GM23248 (cell line): ENCODE results near the gene RNF175. TPM values are rescaled to one million over a fixed set of nuclear protein-coding genes. Genes with fewer than 3 reads are reported as not detected.

Source experiments
- DNase-seq: peaks from one replicate; pipeline ENCODE4 v3.0.0-alpha.2; 2015
- H2AFZ ChIP-seq: fragments of 200-600 bp; sonication (generic); 2 replicates; pipeline ENCODE4 v1.6.1; 2016; ENCODE audit warnings: antibody characterized with exemption
- H3F3A ChIP-seq: fragments of 200-600 bp; sonication (generic); 2 replicates; pipeline ENCODE4 v1.6.1; 2016; ENCODE audit warnings: mild to moderate bottlenecking, antibody characterized with exemption, mixed run types; ENCODE audit not compliant: insufficient read depth
- H3K27ac ChIP-seq: fragments of 200-600 bp; sonication (generic); 2 replicates; pipeline ENCODE4 v1.5.1; 2016; ENCODE audit warnings: mild to moderate bottlenecking
- H3K27me3 ChIP-seq: fragments of 200-600 bp; sonication (generic); replicated peaks from 2 replicates; pipeline ENCODE4 v1.6.1; 2016; ENCODE audit warnings: mild to moderate bottlenecking; ENCODE audit not compliant: insufficient read depth
- H3K36me3 ChIP-seq: fragments of 200-600 bp; sonication (generic); 2 replicates; pipeline ENCODE4 v1.6.1; 2016; ENCODE audit warnings: low read depth, mild to moderate bottlenecking
- H3K4me1 ChIP-seq: fragments of 200-600 bp; sonication (generic); 2 replicates; pipeline ENCODE4 v1.6.1; 2016; ENCODE audit warnings: mild to moderate bottlenecking; ENCODE audit not compliant: insufficient read depth
- H3K4me2 ChIP-seq: fragments of 200-600 bp; sonication (generic); one replicate; pipeline ENCODE4 v1.6.1; 2016; ENCODE audit warnings: mild to moderate bottlenecking; ENCODE audit not compliant: unreplicated experiment
- H3K4me3 ChIP-seq: fragments of 200-600 bp; sonication (generic); 2 replicates; pipeline ENCODE4 v1.5.1; 2016; ENCODE audit warnings: mild to moderate bottlenecking
- H3K79me2 ChIP-seq: fragments of 200-600 bp; sonication (generic); 2 replicates; pipeline ENCODE4 v1.6.1; 2016; ENCODE audit warnings: mild to moderate bottlenecking; ENCODE audit not compliant: insufficient read depth
- H3K9ac ChIP-seq: fragments of 200-600 bp; sonication (generic); 2 replicates; pipeline ENCODE4 v1.6.1; 2016; ENCODE audit warnings: mild to moderate bottlenecking
- H3K9me2 ChIP-seq: fragments of 200-600 bp; sonication (generic); 2 replicates; pipeline ENCODE4 v1.6.1; 2016; ENCODE audit warnings: mixed run types, mild to moderate bottlenecking, moderate library complexity; ENCODE audit not compliant: insufficient read depth
- H3K9me3 ChIP-seq: fragments of 200-600 bp; sonication (generic); one replicate; pipeline ENCODE4 v1.6.1; 2017; ENCODE audit warnings: low read depth
- H4K20me1 ChIP-seq: fragments of 200-600 bp; sonication (generic); 2 replicates; pipeline ENCODE4 v1.6.0; 2016; ENCODE audit not compliant: insufficient read depth
- EZH2 ChIP-seq: fragments of 200-600 bp; sonication (generic); IDR thresholded peaks from 2 replicates; pipeline ENCODE4 v1.6.1; 2018; ENCODE audit warnings: antibody characterized with exemption, mild to moderate bottlenecking; ENCODE audit not compliant: insufficient read depth, poor library complexity, severe bottlenecking
- EZH2phosphoT487 ChIP-seq: fragments of 200-600 bp; sonication (generic); IDR thresholded peaks from 2 replicates; pipeline ENCODE4 v1.6.1; 2018; ENCODE audit warnings: antibody characterized with exemption, moderate library complexity, mild to moderate bottlenecking, low read depth; ENCODE audit not compliant: insufficient read depth
- WGBS, 2 experiments: methylation state at CpG; one replicate each; pipeline ENCODE4 v1.1.6; 2015 to 2017; ENCODE audit warnings: low lambda C conversion rate in 2 of 2, low coverage in 1 of 2; ENCODE audit errors: missing lambda C conversion rate in 2 of 2; 5-methylcytosine and 5-hydroxymethylcytosine counted together
- in situ Hi-C: fragments of 300-500 bp; cut with MboI; formaldehyde crosslinking; loops from 2 replicates; pipeline ENCODE4 v1.15.0; 2020
- polyA plus RNA-seq: library from polyadenylated mRNA; unstranded; fragments of >200 nt; fragmentation: Nextera tagmentation; extraction: Ambion mirVana; gene quantifications from 2 replicates; pipeline ENCODE4 v1.2.1, GENCODE V29; 2016
- total RNA-seq: library from RNA; depleted of rRNA; stranded (reverse); fragments of >200 nt; shearing (Covaris generic); gene quantifications from 2 replicates; pipeline ENCODE4 v1.2.3, GENCODE V29; 2014

RNF175 gene
- total and polyA plus RNA-seq, 2 experiments from 2014 or later: not detected

- in situ Hi-C loops: no loop called here
Observed at GRCh38 chr4:153741541-153741940, 18.3 kb downstream of the RNF175 start.

GRCh38 chr4:153735906-153736461 lies 23.8 kb downstream of the RNF175 start:
- H3K4me2 ChIP-seq: no peak overlapping the region
- H4K20me1 ChIP-seq: no peaks in the 10 kb centered on the region
- no peak overlapping the region for H2AFZ ChIP-seq
- no peaks in the 10 kb centered on the region for H3K9me2 ChIP-seq
- no peaks in the 10 kb centered on the region for H3K79me2 ChIP-seq
- no peak overlapping the region for H3K4me3 ChIP-seq
- no peaks in the 10 kb centered on the region; the same call in 1 of the 2 replicates for H3K4me1 ChIP-seq
- H3K9ac ChIP-seq: no peak overlapping the region
- DNase-seq: no peak
- H3F3A ChIP-seq: no peaks in the 10 kb centered on the region
- no peak for TF ChIP-seq EZH2phosphoT487
- no peak for TF ChIP-seq EZH2
- in situ Hi-C loops: no loop called here
- H3K27me3 ChIP-seq: no peaks in the 10 kb centered on the region
- H3K27ac ChIP-seq: no peak overlapping the region
- no peaks in the 10 kb centered on the region for H3K9me3 ChIP-seq
- no peaks in the 10 kb centered on the region for H3K36me3 ChIP-seq

More at GRCh38 chr4:153741541-153741940, 18.3 kb downstream of the RNF175 start:
- Histone ChIP-seq H3K9me2 (no peaks in the 10 kb centered on the region), H3K9me3 (no peaks in the 10 kb centered on the region), H3F3A (no peaks in the 10 kb centered on the region), H3K4me3 (no peak overlapping the region), H3K27me3 (no peaks in the 10 kb centered on the region), H3K79me2 (no peaks in the 10 kb centered on the region), H2AFZ (no peak overlapping the region), H3K4me1 (no peaks in the 10 kb centered on the region), H3K36me3 (no peaks in the 10 kb centered on the region), H3K9ac (no peak overlapping the region), H3K4me2 (no peak overlapping the region), H4K20me1 (no peaks in the 10 kb centered on the region), H3K27ac (no peak overlapping the region)
- no peak for DNase-seq
- 16 to 34% methylated on average over 2 of the region's 2 CpGs for WGBS, 2 experiments
- TF ChIP-seq EZH2phosphoT487 (no peak), EZH2 (no peak)

- no peak overlapping the region for H3K4me2 ChIP-seq
- in situ Hi-C loops: no loop called here
- TF ChIP-seq EZH2 (no peak), EZH2phosphoT487 (no peak)
- no peaks in the 10 kb centered on the region; the same call in 1 of the 2 replicates for H3K4me1 ChIP-seq
- no peak overlapping the region for H3K27ac ChIP-seq
- H4K20me1 ChIP-seq: no peaks in the 10 kb centered on the region
- 63 to 65% methylated on average over 4 of the region's 4 CpGs for WGBS, 2 experiments
- H3K4me3 ChIP-seq: no peak overlapping the region
- no peak overlapping the region for H3K9ac ChIP-seq
- H3F3A ChIP-seq: no peaks in the 10 kb centered on the region
- no peaks in the 10 kb centered on the region for H3K9me3 ChIP-seq
- no peak for DNase-seq
- no peaks in the 10 kb centered on the region for H3K9me2 ChIP-seq
- no peaks in the 10 kb centered on the region for H3K79me2 ChIP-seq
- no peaks in the 10 kb centered on the region for H3K36me3 ChIP-seq
- no peak overlapping the region for H2AFZ ChIP-seq
- no peaks in the 10 kb centered on the region for H3K27me3 ChIP-seq
Observed at GRCh38 chr4:153733751-153734448, 25.9 kb downstream of the RNF175 start.

GRCh38 chr4:153731239-153731638 lies 28.6 kb downstream of the RNF175 start:
- 1 to 6% methylated on average over 3 of the region's 3 CpGs for WGBS, 2 experiments
- in situ Hi-C loops: no loop called here

More at GRCh38 chr4:153731239-153731638, 28.6 kb downstream of the RNF175 start:
- TF ChIP-seq EZH2phosphoT487 (no peak), EZH2 (no peak)
- Histone ChIP-seq H3K4me1 (no peaks in the 10 kb centered on the region; the same call in 1 of the 2 replicates), H3K4me3 (no peak overlapping the region), H2AFZ (no peak overlapping the region), H4K20me1 (no peaks in the 10 kb centered on the region), H3K9me2 (no peaks in the 10 kb centered on the region), H3K36me3 (no peaks in the 10 kb centered on the region), H3K4me2 (no peak overlapping the region), H3F3A (no peaks in the 10 kb centered on the region), H3K9me3 (no peaks in the 10 kb centered on the region), H3K79me2 (no peaks in the 10 kb centered on the region), H3K27me3 (no peaks in the 10 kb centered on the region), H3K27ac (peak overlapping the region; percentile 26), H3K9ac (no peak overlapping the region)
- DNase-seq: peak; percentile 83
